A673 (cell line): ENCODE measurements around the gene BSCL2. TPM values are rescaled to one million over a fixed set of nuclear protein-coding genes. Genes with fewer than 3 reads are reported as not detected.

Source experiments
- BruUV-seq: library from RNA; stranded (reverse); fragments of 400-500 nt; replicated peaks from 2 replicates; lab custom pipeline; 2021; lab: Mats Ljungman, UMichigan
- CTCF ChIA-PET: fragments of 300-600 bp; sonication (Branson Sonifier 250); formaldehyde crosslinking; loops from one replicate; lab custom pipeline; 2022; ENCODE audit warnings: antibody characterized with exemption; lab: Charles Lee
- POLR2A ChIA-PET: fragments of 300-600 bp; sonication (Branson Sonifier 250); formaldehyde crosslinking; loops from one replicate; lab custom pipeline; 2022; ENCODE audit warnings: antibody characterized with exemption; ENCODE audit not compliant: low non-redundant PET; lab: Charles Lee
- DNase-seq: peaks from one replicate; pipeline ENCODE4 v3.0.0-alpha.2; 2015; ENCODE audit warnings: low spot score
- H3K27ac ChIP-seq: fragments of 200-600 bp; sonication (generic); 2 replicates; pipeline ENCODE4 v1.5.1; 2016; ENCODE audit warnings: mixed run types, low read depth, mild to moderate bottlenecking, mixed read lengths, antibody characterized with exemption, low read length; ENCODE audit not compliant: poor library complexity, severe bottlenecking
- H3K27me3 ChIP-seq: fragments of 200-600 bp; sonication (generic); replicated peaks from 2 replicates; pipeline ENCODE4 v1.6.1; 2017; ENCODE audit warnings: mixed run types, low read depth, mild to moderate bottlenecking, mixed read lengths, antibody characterized with exemption, low read length; ENCODE audit not compliant: insufficient read depth, poor library complexity
- H3K36me3 ChIP-seq: fragments of 200-600 bp; sonication (generic); 2 replicates; pipeline ENCODE4 v1.6.1; 2016; ENCODE audit warnings: mixed run types, mild to moderate bottlenecking, mixed read lengths, antibody characterized with exemption, low read length; ENCODE audit not compliant: insufficient read depth, poor library complexity, severe bottlenecking
- H3K4me1 ChIP-seq: fragments of 200-600 bp; sonication (generic); 2 replicates; pipeline ENCODE4 v1.6.1; 2017; ENCODE audit warnings: mixed run types, mild to moderate bottlenecking, mixed read lengths, antibody characterized with exemption, low read length; ENCODE audit not compliant: insufficient read depth, poor library complexity, severe bottlenecking
- H3K4me3 ChIP-seq: fragments of 200-600 bp; sonication (generic); 2 replicates; pipeline ENCODE4 v1.5.1; 2016; ENCODE audit warnings: low read depth, mixed run types, mild to moderate bottlenecking, mixed read lengths, low read length; ENCODE audit not compliant: poor library complexity, severe bottlenecking
- H3K9me3 ChIP-seq: fragments of 200-600 bp; sonication (generic); 2 replicates; pipeline ENCODE4 v1.6.1; 2016; ENCODE audit warnings: mixed run types, low read depth, mild to moderate bottlenecking, mixed read lengths, antibody characterized with exemption, low read length; ENCODE audit not compliant: poor library complexity, severe bottlenecking
- CTCF ChIP-seq: fragments of 300-800, 200-600 bp; sonication (generic); conservative IDR thresholded peaks from 2 replicates; pipeline ENCODE4 v1.5.1; 2017; ENCODE audit warnings: low read depth, mild to moderate bottlenecking, antibody characterized with exemption, low read length, moderate library complexity, mixed read lengths
- EZH2 ChIP-seq: fragments of 200-600 bp; sonication (generic); IDR thresholded peaks from 2 replicates; pipeline ENCODE4 v1.6.1; 2017; ENCODE audit warnings: borderline replicate concordance, low read depth, mild to moderate bottlenecking, mixed read lengths, antibody characterized with exemption, low read length; ENCODE audit not compliant: poor library complexity, severe bottlenecking
- intact Hi-C: fragments of 100-400 bp; cut with micrococcal nuclease; formaldehyde crosslinking; loops from one replicate; pipeline ENCODE4 v1.10.0; 2022; ENCODE audit not compliant: unreplicated experiment
- total RNA-seq: library from RNA; stranded (reverse); gene quantifications from 2 replicates; pipeline ENCODE4 v1.2.3, GENCODE V29; 2021

The BSCL2 gene
- total RNA-seq, 1 experiment from 2014 or later, result 123 TPM

DNA sequence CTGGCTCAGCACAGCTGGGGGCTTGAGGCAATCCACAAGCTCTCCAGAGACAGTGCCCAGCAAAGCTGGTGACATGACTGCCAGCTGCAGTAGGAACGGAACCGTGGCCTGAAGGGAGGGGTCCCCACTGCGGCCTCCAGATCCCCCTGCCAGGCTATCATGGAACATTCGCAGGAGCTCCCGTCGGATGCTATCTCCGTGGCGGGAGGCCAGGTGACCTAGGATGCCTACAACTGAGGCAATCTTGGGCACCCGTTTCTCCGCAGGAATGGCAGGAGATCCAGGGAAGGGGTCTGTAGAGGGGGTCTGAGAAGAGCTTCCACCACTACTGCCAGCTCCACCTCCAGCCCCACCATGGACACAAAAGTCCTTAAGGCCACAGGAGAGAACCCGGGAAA is 58.3 kb downstream of the BSCL2 start:
- CTCF ChIA-PET, result no interaction called here

GRCh38 chr11:62648185-62648966 is 58.8 kb downstream of the BSCL2 start:
- TF ChIP-seq CTCF, result no peak
- no peak for TF ChIP-seq EZH2
- no peak for DNase-seq
- H3K27me3 ChIP-seq, result no peaks in the 10 kb centered on the region
- BruUV-seq, result no TSS peak
- peaks cover 19% of the 10 kb centered on the region for H3K4me1 ChIP-seq
- ChIA-PET POLR2A (interaction anchor here (0.6 to 0.8 kb wide), 2 partner anchors 16 to 17 kb away, joined by 3 read pairs; partner anchors contain the start of genes C11orf98 and CSKMT), CTCF (no interaction called here)
- no peaks in the 10 kb centered on the region for H3K9me3 ChIP-seq
- H3K27ac ChIP-seq, result no peak overlapping the region
- H3K4me3 ChIP-seq, result no peak overlapping the region
- intact Hi-C loops, result no loop called here
- peaks cover 40% of the 10 kb centered on the region for H3K36me3 ChIP-seq

More for the DNA sequence above, 58.3 kb downstream of the BSCL2 start:
- intact Hi-C loops, result no loop called here
- TF ChIP-seq EZH2 (no peak), CTCF (no peak)
- no peak overlapping the region for H3K4me3 ChIP-seq
- POLR2A ChIA-PET, result interaction anchor here (0.6 kb wide), 1 partner anchor 16 kb away, joined by 3 read pairs; the partner anchor contains the start of genes C11orf98 and CSKMT
- H3K4me1 ChIP-seq, result peaks cover 19% of the 10 kb centered on the region
- no peak overlapping the region for H3K27ac ChIP-seq
- H3K27me3 ChIP-seq, result no peaks in the 10 kb centered on the region
- H3K9me3 ChIP-seq, result no peaks in the 10 kb centered on the region
- H3K36me3 ChIP-seq, result peaks cover 34% of the 10 kb centered on the region
- DNase-seq, result no peak
- no TSS peak for BruUV-seq

DNA sequence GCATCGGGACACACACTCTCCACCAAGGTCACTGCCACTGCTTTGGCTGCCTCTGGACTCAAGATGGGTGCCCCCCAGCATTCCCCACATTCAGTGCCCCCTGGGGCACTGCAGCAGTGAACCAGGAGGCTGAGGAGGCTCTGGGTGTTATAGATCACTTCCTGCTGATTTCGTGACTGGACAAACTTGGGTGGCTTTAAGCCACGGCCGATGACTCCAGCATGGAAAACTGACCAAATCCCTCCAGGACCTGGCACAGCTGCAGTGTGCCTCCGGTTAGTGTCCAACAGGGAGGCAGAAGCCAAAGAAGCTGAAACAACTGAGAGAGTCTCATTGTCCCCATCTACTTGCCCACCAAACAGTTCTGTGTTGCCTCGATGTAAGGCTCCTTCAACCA is 59.6 kb downstream of the BSCL2 start:
- peaks cover 45% of the 10 kb centered on the region for H3K36me3 ChIP-seq
- CTCF ChIA-PET, result no interaction called here
- TF ChIP-seq CTCF (no peak), EZH2 (no peak)
- no peak for DNase-seq
- no peak overlapping the region for H3K27ac ChIP-seq
- H3K9me3 ChIP-seq, result no peaks in the 10 kb centered on the region
- H3K4me3 ChIP-seq, result no peak overlapping the region
- H3K4me1 ChIP-seq, result peaks cover 19% of the 10 kb centered on the region
- POLR2A ChIA-PET, result interaction anchor here (0.8 kb wide), 1 partner anchor 17 kb away, joined by 3 read pairs; the partner anchor contains the start of gene C11orf98
- no peaks in the 10 kb centered on the region for H3K27me3 ChIP-seq
- intact Hi-C loops, result no loop called here
- no TSS peak for BruUV-seq
